Transverse colon (tissue), 4 donors: ENCODE data around the gene FGFBP2. TPM values are rescaled to one million over a fixed set of nuclear protein-coding genes. Genes with fewer than 3 reads are reported as not detected.
A peak's percentile ranks its signal among the peaks of the same experiment; 100 is the strongest.

Experiments
- DNase-seq: peaks from one replicate; pipeline ENCODE4 v3.0.0-alpha.2; 2019
- H3K27ac ChIP-seq, 4 donors: fragments of 200-600 bp; sonication (generic); 2 replicates each; pipeline ENCODE4 v1.5.1; 2016 to 2018; ENCODE audit warnings: inconsistent platforms in 4 of 4
- H3K27me3 ChIP-seq: fragments of 200-600 bp; sonication (generic); 2 replicates; pipeline ENCODE4 v1.5.1; 2017; ENCODE audit warnings: inconsistent platforms
- H3K36me3 ChIP-seq, 4 donors: fragments of 200-600 bp; sonication (generic); 2 replicates each; pipeline ENCODE4 v1.5.1; 2017 to 2019; ENCODE audit warnings: inconsistent platforms in 4 of 4
- H3K4me1 ChIP-seq, 4 donors: fragments of 200-600 bp; sonication (generic); 2 replicates each; pipeline ENCODE4 v1.5.1; 2017 to 2020; ENCODE audit warnings: inconsistent platforms in 4 of 4
- H3K4me3 ChIP-seq, 4 donors: fragments of 200-600 bp; sonication (generic); 1 replicate in 1 of 4; 2 replicates in 3 of 4; pipeline versions ENCODE4 v1.5.1 to v1.6.1; 2017 to 2019; ENCODE audit warnings: inconsistent platforms in 4 of 4
- H3K9me3 ChIP-seq, 2 donors: fragments of 200-600 bp; sonication (generic); 2 replicates each; pipeline ENCODE4 v1.5.1; 2017 to 2019; ENCODE audit warnings: inconsistent platforms in 2 of 2
- EP300 ChIP-seq: sonication (generic); formaldehyde crosslinking; IDR thresholded peaks from one replicate; pipeline ENCODE4 v1.6.1; 2017; ENCODE audit warnings: antibody characterized with exemption, low read depth
- POLR2A ChIP-seq: fragments of 450-650 bp; IDR thresholded peaks from one replicate; pipeline ENCODE4 v1.6.1; 2016; ENCODE audit warnings: antibody characterized with exemption, mild to moderate bottlenecking, moderate library complexity
- POLR2AphosphoS5 ChIP-seq, 3 donors: sonication (generic); formaldehyde crosslinking; IDR thresholded peaks; one replicate each; pipeline ENCODE4 v1.6.1; 2016; ENCODE audit warnings: antibody characterized with exemption in 3 of 3
- WGBS, 2 donors: methylation state at CpG; one replicate each; pipeline ENCODE4 v1.1.5; 2018; ENCODE audit warnings: low coverage in 1 of 2; 5-methylcytosine and 5-hydroxymethylcytosine counted together
- in situ Hi-C, 4 donors: fragments of 200-750 bp; cut with MboI; loops; one replicate each; pipeline versions ENCODE4 v1.15.0 to v1.15.1; 2017; ENCODE audit warnings: low sequenced_read_pairs in 3 of 4, low pct_ligation_motif_present in 1 of 4, low pct_unique_long_range_greater_than_20kb in 1 of 4
- intact Hi-C: fragments of 100-400 bp; cut with DNase I; formaldehyde crosslinking; loops from one replicate; pipeline ENCODE4 v1.15.1; 2023; ENCODE audit warnings: low total_unique reads
- total RNA-seq, 4 donors: library from RNA; depleted of rRNA; stranded (reverse); fragments of >200 nt; gene quantifications; one replicate each; pipeline ENCODE4 v1.1.0, GENCODE V29; 2016
- TF ChIP-seq, protein P1 (sequence below), 5 experiments: fragments of 200-600 bp in 3 of 5; fragments of 450-650 bp in 2 of 5; sonication (generic) in 3 of 5; IDR thresholded peaks; 1 replicate in 2 of 5; 2 replicates in 3 of 5; pipeline ENCODE4 v1.5.1; 2016 to 2017; ENCODE audit warnings: antibody characterized with exemption in 5 of 5, inconsistent platforms in 3 of 5, mild to moderate bottlenecking in 2 of 5, moderate library complexity in 1 of 5

FGFBP2 gene
- total RNA-seq, 4 donors from 2014 or later = 2.2 to 5.6 TPM; not detected in 2

DNA sequence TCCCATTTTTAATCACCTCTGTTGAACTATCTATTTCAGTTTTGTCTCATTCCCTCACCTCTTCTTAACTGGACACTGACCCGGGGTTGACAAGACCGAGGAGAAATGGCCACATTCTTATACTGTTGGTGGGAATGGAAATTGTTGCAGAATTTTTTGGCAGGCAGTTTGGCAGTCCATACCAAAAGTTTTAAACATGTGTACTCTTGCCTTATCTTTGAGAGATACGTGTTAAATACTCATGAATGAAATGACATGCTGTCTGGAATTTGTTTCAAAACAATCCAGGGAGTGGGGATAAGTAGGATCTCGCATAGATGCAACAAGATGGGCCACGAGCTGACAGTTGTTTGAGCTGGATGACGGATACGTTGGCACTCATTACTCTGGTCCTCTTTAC is 36.5 kb downstream of the FGFBP2 start:
- no peak overlapping the region for H3K27ac ChIP-seq
- H3K27me3 ChIP-seq = no peaks in the 10 kb centered on the region
- no peaks in the 10 kb centered on the region for H3K9me3 ChIP-seq
- no peaks in the 10 kb centered on the region for H3K36me3 ChIP-seq
- no peak for TF ChIP-seq POLR2A
- TF ChIP-seq POLR2AphosphoS5 (IDR thresholded peaks at IDR 0.05) = no peak
- no peak for TF ChIP-seq EP300
- TF ChIP-seq, protein P1, sequence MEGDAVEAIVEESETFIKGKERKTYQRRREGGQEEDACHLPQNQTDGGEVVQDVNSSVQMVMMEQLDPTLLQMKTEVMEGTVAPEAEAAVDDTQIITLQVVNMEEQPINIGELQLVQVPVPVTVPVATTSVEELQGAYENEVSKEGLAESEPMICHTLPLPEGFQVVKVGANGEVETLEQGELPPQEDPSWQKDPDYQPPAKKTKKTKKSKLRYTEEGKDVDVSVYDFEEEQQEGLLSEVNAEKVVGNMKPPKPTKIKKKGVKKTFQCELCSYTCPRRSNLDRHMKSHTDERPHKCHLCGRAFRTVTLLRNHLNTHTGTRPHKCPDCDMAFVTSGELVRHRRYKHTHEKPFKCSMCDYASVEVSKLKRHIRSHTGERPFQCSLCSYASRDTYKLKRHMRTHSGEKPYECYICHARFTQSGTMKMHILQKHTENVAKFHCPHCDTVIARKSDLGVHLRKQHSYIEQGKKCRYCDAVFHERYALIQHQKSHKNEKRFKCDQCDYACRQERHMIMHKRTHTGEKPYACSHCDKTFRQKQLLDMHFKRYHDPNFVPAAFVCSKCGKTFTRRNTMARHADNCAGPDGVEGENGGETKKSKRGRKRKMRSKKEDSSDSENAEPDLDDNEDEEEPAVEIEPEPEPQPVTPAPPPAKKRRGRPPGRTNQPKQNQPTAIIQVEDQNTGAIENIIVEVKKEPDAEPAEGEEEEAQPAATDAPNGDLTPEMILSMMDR (IDR thresholded peaks at IDR 0.05) = no peak
- no peaks in the 10 kb centered on the region for H3K4me1 ChIP-seq
- H3K4me3 ChIP-seq = no peak overlapping the region
- WGBS, 2 donors = 81 to 100% methylated on average over 5 to 7 of the region's 7 CpGs
- in situ Hi-C loops = no loop called here
- DNase-seq = no peak
- intact Hi-C loops = no loop called here

- WGBS, 2 donors = 80% methylated on average over 3 of the region's 3 CpGs; no CpG with 5 or more reads in 1 of the 2 donors
- intact Hi-C loops (no loop called here), in situ Hi-C loops (no loop called here)
- Histone ChIP-seq H3K4me3 (no peak overlapping the region), H3K36me3 (no peaks in the 10 kb centered on the region), H3K9me3 (no peaks in the 10 kb centered on the region), H3K27ac (no peak overlapping the region), H3K27me3 (no peaks in the 10 kb centered on the region), H3K4me1 (no peaks in the 10 kb centered on the region)
- DNase-seq = no peak
- TF ChIP-seq POLR2A (no peak), POLR2AphosphoS5 (IDR thresholded peaks at IDR 0.05) (no peak), EP300 (no peak)
- TF ChIP-seq, protein P1 (IDR thresholded peaks at IDR 0.05) = no peak
These were observed 37.1 kb downstream of the FGFBP2 start for GRCh38 chr4:15925830-15926229.

GRCh38 chr4:15921592-15921932 is 41.4 kb downstream of the FGFBP2 start:
- in situ Hi-C loops = no loop called here
- Histone ChIP-seq H3K36me3 (no peaks in the 10 kb centered on the region), H3K9me3 (no peaks in the 10 kb centered on the region), H3K4me3 (no peak overlapping the region), H3K4me1 (peaks cover 0 to 6% (median 2%) of the 10 kb centered on the region in 4 donors), H3K27ac (no peak overlapping the region), H3K27me3 (no peaks in the 10 kb centered on the region)
- intact Hi-C loops = no loop called here
- WGBS, 2 donors = 92 to 100% methylated on average over 1 of the region's 1 CpG
- TF ChIP-seq, protein P1 (IDR thresholded peaks at IDR 0.05) = no peak
- TF ChIP-seq POLR2AphosphoS5 (IDR thresholded peaks at IDR 0.05) (no peak), POLR2A (no peak), EP300 (no peak)
- no peak for DNase-seq

DNA sequence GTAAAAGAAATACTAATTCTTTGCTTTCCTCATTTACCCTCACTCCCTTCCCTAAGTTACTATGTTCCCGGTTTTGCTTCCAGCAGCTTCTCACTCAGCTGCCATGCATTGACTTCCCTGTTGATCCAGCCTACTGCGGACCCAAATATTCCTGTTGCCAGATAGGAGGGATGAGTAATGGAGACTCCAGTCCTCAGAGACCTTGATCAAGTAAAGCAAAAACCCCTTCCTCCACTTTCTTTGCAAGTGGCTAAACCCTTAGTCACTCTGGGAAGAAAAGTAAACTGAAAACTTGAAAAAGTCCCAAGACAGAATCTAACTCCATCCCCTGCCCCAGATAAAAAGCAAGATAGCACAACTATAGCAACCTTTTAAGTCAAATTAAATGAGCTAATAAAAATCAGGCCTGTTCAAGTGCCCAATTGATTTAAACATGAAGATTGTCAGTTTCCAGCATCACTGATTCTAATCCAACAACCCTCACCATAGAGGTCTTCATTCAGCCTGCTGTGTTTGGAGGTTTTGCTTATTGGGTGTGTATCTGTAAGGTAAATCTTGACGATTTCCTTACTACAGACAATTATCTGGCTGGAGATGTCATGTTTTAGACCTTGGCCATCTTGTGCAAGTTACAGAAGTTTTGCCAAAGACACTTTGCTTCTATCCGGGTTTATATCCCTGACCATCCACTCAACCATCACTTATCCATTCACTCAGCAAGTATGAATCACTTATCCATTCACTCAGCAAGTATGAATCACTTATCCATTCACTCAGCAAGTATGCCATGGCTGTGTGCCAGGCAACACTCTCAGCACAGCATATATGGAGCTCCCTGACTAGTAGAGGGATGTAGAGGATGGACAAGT is 42.0 kb downstream of the FGFBP2 start:
- Histone ChIP-seq H3K36me3 (no peaks in the 10 kb centered on the region), H3K4me1 (peaks cover 0 to 6% (median 2%) of the 10 kb centered on the region in 4 donors), H3K4me3 (no peak overlapping the region), H3K27ac (no peak overlapping the region), H3K9me3 (no peaks in the 10 kb centered on the region), H3K27me3 (no peaks in the 10 kb centered on the region)
- peak; percentile 66 for DNase-seq
- TF ChIP-seq, protein P1 (IDR thresholded peaks at IDR 0.05) = no peak
- TF ChIP-seq POLR2AphosphoS5 (IDR thresholded peaks at IDR 0.05) = peak in 2 of 3 donors; percentile 39 to 50
- in situ Hi-C loops (no loop called here), intact Hi-C loops (no loop called here)
- 59 to 64% methylated on average over 3 to 4 of the region's 4 CpGs for WGBS, 2 donors
